NCI-H2029 (cell line): ENCODE data around the gene FMN1.

Experiments used
- DNase-seq: peaks from one replicate; lab custom pipeline; 2025; lab: John Stamatoyannopoulos, UW

The FMN1 gene

GRCh38 chr15:32919749-32920414 lies 274.6 kb downstream of the FMN1 start:
- no peak for DNase-seq

GRCh38 chr15:32918547-32918946 lies 276.0 kb downstream of the FMN1 start:
- DNase-seq = no peak

GRCh38 chr15:32910839-32911238 lies 283.7 kb downstream of the FMN1 start:
- DNase-seq = no peak

GRCh38 chr15:32909431-32909830 lies 285.1 kb downstream of the FMN1 start:
- DNase-seq = no peak

GRCh38 chr15:32908872-32909271 lies 285.6 kb downstream of the FMN1 start:
- DNase-seq = no peak

- no peak for DNase-seq
Observed at GRCh38 chr15:32908135-32908801, 286.2 kb downstream of the FMN1 start.

- DNase-seq = no peak
Observed at GRCh38 chr15:32905481-32905880, 289.0 kb downstream of the FMN1 start.

- DNase-seq = no peak
Observed at GRCh38 chr15:32904448-32904847, 290.1 kb downstream of the FMN1 start.

GRCh38 chr15:32903591-32904290 lies 290.8 kb downstream of the FMN1 start:
- no peak for DNase-seq

GRCh38 chr15:32901995-32902394 lies 292.5 kb downstream of the FMN1 start:
- no peak for DNase-seq

GRCh38 chr15:32901192-32901591 lies 293.3 kb downstream of the FMN1 start:
- DNase-seq = no peak

- no peak for DNase-seq
Observed at GRCh38 chr15:32899126-32899596, 295.4 kb downstream of the FMN1 start.

GRCh38 chr15:32898414-32898813 lies 296.1 kb downstream of the FMN1 start:
- no peak for DNase-seq

- DNase-seq = no peak
Observed at GRCh38 chr15:32893421-32893820, 301.1 kb downstream of the FMN1 start.

GRCh38 chr15:32889214-32889613 lies 305.3 kb downstream of the FMN1 start:
- no peak for DNase-seq

- no peak for DNase-seq
Observed at GRCh38 chr15:32888221-32888761, 306.2 kb downstream of the FMN1 start.

GRCh38 chr15:32887090-32887489 lies 307.4 kb downstream of the FMN1 start:
- no peak for DNase-seq

- no peak for DNase-seq
Observed at GRCh38 chr15:32886459-32886858, 308.1 kb downstream of the FMN1 start.

GRCh38 chr15:32885713-32886112 lies 308.8 kb downstream of the FMN1 start:
- no peak for DNase-seq

- DNase-seq = no peak
Observed at GRCh38 chr15:32884146-32884545, 310.4 kb downstream of the FMN1 start.

GRCh38 chr15:32882955-32883354 lies 311.6 kb downstream of the FMN1 start:
- DNase-seq = no peak

GRCh38 chr15:32881528-32881927 lies 313.0 kb downstream of the FMN1 start:
- no peak for DNase-seq

GRCh38 chr15:32880642-32881041 lies 313.9 kb downstream of the FMN1 start:
- DNase-seq = no peak
